Neural progenitor cell (in vitro differentiated cells): ENCODE measurements around the gene RRBP1. TPM values are rescaled to one million over a fixed set of nuclear protein-coding genes. Genes with fewer than 3 reads are reported as not detected.

ENCODE experiments used
- DNase-seq: peaks from one replicate; pipeline ENCODE4 v3.0.0-alpha.2; 2016; ENCODE audit warnings: low spot score
- H2AFZ ChIP-seq: fragments of 200-600 bp; sonication (generic); replicated peaks from 2 replicates; pipeline ENCODE4 v1.6.1; 2016; ENCODE audit warnings: antibody characterized with exemption
- H3F3A ChIP-seq: fragments of 200-600 bp; sonication (generic); 2 replicates; pipeline ENCODE4 v1.6.1; 2016; ENCODE audit warnings: antibody characterized with exemption, low read depth
- H3K27ac ChIP-seq: fragments of 200-600 bp; sonication (generic); 2 replicates; pipeline ENCODE4 v1.5.1; 2016; ENCODE audit warnings: mild to moderate bottlenecking
- H3K27me3 ChIP-seq: fragments of 200-600 bp; sonication (generic); 2 replicates; pipeline ENCODE4 v1.6.1; 2016; ENCODE audit warnings: mild to moderate bottlenecking, moderate library complexity
- H3K36me3 ChIP-seq: fragments of 200-600 bp; sonication (generic); 2 replicates; pipeline ENCODE4 v1.5.1; 2016
- H3K4me1 ChIP-seq: fragments of 200-600 bp; sonication (generic); 2 replicates; pipeline ENCODE4 v1.6.1; 2016; ENCODE audit warnings: mixed run types
- H3K4me2 ChIP-seq: fragments of 200-600 bp; sonication (generic); 2 replicates; pipeline ENCODE4 v1.6.1; 2016
- H3K4me3 ChIP-seq: fragments of 200-600 bp; sonication (generic); 2 replicates; pipeline ENCODE4 v1.5.1; 2016
- H3K79me2 ChIP-seq: fragments of 200-600 bp; sonication (generic); 2 replicates; pipeline ENCODE4 v1.6.1; 2016; ENCODE audit warnings: low read depth
- H3K9ac ChIP-seq: fragments of 200-600 bp; sonication (generic); 2 replicates; pipeline ENCODE4 v1.6.1; 2016
- H3K9me3 ChIP-seq: fragments of 200-600 bp; sonication (generic); 2 replicates; pipeline ENCODE4 v1.5.1; 2016; ENCODE audit warnings: low read depth
- H4K20me1 ChIP-seq: fragments of 200-600 bp; sonication (generic); 2 replicates; pipeline ENCODE4 v1.6.1; 2016; ENCODE audit warnings: low read depth
- H3K27ac Mint-ChIP-seq: 3 replicates; pipeline ENCODE4 v1.8.0; 2021; ENCODE audit warnings: mixed read lengths
- H3K27me3 Mint-ChIP-seq: 2 replicates; pipeline ENCODE4 v1.8.0; 2022; ENCODE audit warnings: low read depth, mild to moderate bottlenecking, inconsistent platforms, moderate library complexity, mixed read lengths; ENCODE audit not compliant: insufficient read depth
- H3K36me3 Mint-ChIP-seq: 3 replicates; pipeline ENCODE4 v1.8.0; 2021; ENCODE audit warnings: mixed read lengths
- H3K4me1 Mint-ChIP-seq: 3 replicates; pipeline ENCODE4 v1.8.0; 2021; ENCODE audit warnings: mixed read lengths
- H3K4me3 Mint-ChIP-seq: 3 replicates; pipeline ENCODE4 v1.8.0; 2021; ENCODE audit warnings: mild to moderate bottlenecking, moderate library complexity, mixed read lengths
- H3K9me3 Mint-ChIP-seq: 3 replicates; pipeline ENCODE4 v1.8.0; 2020; ENCODE audit warnings: mixed read lengths
- EZH2 ChIP-seq: fragments of 200-600 bp; sonication (generic); IDR thresholded peaks from 2 replicates; pipeline ENCODE4 v1.6.1; 2017; ENCODE audit warnings: antibody characterized with exemption, mild to moderate bottlenecking, moderate library complexity
- EZH2phosphoT487 ChIP-seq: fragments of 200-600 bp; sonication (generic); IDR thresholded peaks from 2 replicates; pipeline ENCODE4 v1.6.1; 2017; ENCODE audit warnings: antibody characterized with exemption
- total RNA-seq: library from RNA; depleted of rRNA; stranded (reverse); fragments of >200 nt; gene quantifications from 2 replicates; pipeline ENCODE4 v1.2.3, GENCODE V29; 2015; ENCODE audit warnings: low replicate concordance
- TF ChIP-seq, protein P1 (sequence below): fragments of 200-600 bp; sonication (generic); IDR thresholded peaks from 2 replicates; pipeline ENCODE4 v1.5.1; 2017; ENCODE audit warnings: antibody characterized with exemption, mild to moderate bottlenecking

RRBP1 gene
- total RNA-seq, 1 donor from 2014 or later = 18.2 TPM

DNA sequence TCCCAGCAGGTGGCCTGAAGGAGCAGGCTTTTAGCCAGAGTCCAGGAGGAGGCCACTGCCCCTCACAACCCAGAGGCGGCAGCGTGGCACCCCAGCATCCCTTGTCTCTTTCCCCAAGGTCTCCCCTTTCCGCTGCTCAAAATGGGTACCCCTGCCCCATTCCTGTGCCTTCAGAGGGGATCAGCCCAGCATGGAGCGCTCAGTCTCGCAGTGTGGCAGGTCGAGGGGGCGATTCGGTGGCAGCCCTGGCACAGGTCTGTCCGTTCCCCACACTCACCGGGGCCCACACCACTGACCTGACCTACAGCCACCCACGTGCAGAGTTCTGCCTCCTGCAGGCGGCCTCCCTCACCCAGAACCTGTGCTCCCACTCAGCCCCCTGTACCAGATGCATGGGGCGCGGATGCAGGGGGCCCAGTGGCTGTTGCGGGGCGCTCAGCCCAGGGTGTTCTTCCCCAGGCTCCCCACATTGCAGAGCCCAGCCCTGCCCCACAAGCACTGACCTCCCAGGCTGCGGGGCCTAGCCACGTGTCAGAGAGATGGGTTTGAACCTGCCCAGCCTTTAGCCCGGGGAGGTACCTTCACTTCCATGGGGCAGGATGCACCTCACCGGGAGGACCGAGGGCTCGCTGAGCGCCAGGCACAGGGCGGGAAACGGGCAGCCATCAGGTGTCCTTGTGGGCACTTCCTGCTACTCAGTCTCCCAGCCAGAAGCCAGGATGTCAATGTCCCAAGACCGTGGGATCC lies 70.3 kb downstream of the RRBP1 start:
- H3K4me3 Mint-ChIP-seq = no peak overlapping the region
- Histone ChIP-seq H3K79me2 (no peaks in the 10 kb centered on the region), H3K27ac (no peak overlapping the region), H3K4me2 (no peak overlapping the region), H3F3A (no peaks in the 10 kb centered on the region), H3K4me1 (no peaks in the 10 kb centered on the region), H4K20me1 (peaks cover 36% of the 10 kb centered on the region), H3K9me3 (no peaks in the 10 kb centered on the region), H3K4me3 (no peak overlapping the region), H3K9ac (no peak overlapping the region), H3K36me3 (no peaks in the 10 kb centered on the region), H2AFZ (no peak overlapping the region), H3K27me3 (no peaks in the 10 kb centered on the region)
- peak; percentile 42 for DNase-seq
- H3K36me3 Mint-ChIP-seq = peaks cover 8% of the 10 kb centered on the region
- no peak for TF ChIP-seq EZH2phosphoT487
- TF ChIP-seq EZH2 = no peak
- TF ChIP-seq, protein P1, sequence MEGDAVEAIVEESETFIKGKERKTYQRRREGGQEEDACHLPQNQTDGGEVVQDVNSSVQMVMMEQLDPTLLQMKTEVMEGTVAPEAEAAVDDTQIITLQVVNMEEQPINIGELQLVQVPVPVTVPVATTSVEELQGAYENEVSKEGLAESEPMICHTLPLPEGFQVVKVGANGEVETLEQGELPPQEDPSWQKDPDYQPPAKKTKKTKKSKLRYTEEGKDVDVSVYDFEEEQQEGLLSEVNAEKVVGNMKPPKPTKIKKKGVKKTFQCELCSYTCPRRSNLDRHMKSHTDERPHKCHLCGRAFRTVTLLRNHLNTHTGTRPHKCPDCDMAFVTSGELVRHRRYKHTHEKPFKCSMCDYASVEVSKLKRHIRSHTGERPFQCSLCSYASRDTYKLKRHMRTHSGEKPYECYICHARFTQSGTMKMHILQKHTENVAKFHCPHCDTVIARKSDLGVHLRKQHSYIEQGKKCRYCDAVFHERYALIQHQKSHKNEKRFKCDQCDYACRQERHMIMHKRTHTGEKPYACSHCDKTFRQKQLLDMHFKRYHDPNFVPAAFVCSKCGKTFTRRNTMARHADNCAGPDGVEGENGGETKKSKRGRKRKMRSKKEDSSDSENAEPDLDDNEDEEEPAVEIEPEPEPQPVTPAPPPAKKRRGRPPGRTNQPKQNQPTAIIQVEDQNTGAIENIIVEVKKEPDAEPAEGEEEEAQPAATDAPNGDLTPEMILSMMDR = peak; percentile 9
- H3K9me3 Mint-ChIP-seq = no peaks in the 10 kb centered on the region
- H3K27me3 Mint-ChIP-seq = peaks cover 7% of the 10 kb centered on the region
- H3K4me1 Mint-ChIP-seq = peaks cover 10% of the 10 kb centered on the region
- H3K27ac Mint-ChIP-seq = no peak overlapping the region

- no peaks in the 10 kb centered on the region for H3K36me3 ChIP-seq
- peaks cover 7% of the 10 kb centered on the region for H3K27me3 Mint-ChIP-seq
- H2AFZ ChIP-seq = no peak overlapping the region
Measured at GRCh38 chr20:17611290-17611539, 70.8 kb downstream of the RRBP1 start.

GRCh38 chr20:17610566-17611289 lies 71.3 kb downstream of the RRBP1 start:
- Mint-ChIP-seq H3K4me1 (peaks cover 10% of the 10 kb centered on the region), H3K27ac (no peak overlapping the region), H3K36me3 (peaks cover 8% of the 10 kb centered on the region), H3K27me3 (peaks cover 7% of the 10 kb centered on the region), H3K9me3 (no peaks in the 10 kb centered on the region), H3K4me3 (no peak overlapping the region)
- no peak overlapping the region for H2AFZ ChIP-seq
- TF ChIP-seq, protein P1 = no peak
- no peak for TF ChIP-seq EZH2phosphoT487
- no peak for TF ChIP-seq EZH2
- H3K4me2 ChIP-seq = no peak overlapping the region
- no peaks in the 10 kb centered on the region for H3K4me1 ChIP-seq
- no peak overlapping the region for H3K9ac ChIP-seq
- no peaks in the 10 kb centered on the region for H3K9me3 ChIP-seq
- H3K27me3 ChIP-seq = no peaks in the 10 kb centered on the region
- no peak overlapping the region for H3K27ac ChIP-seq
- peaks cover 32% of the 10 kb centered on the region for H4K20me1 ChIP-seq
- H3K4me3 ChIP-seq = no peak overlapping the region
- H3F3A ChIP-seq = no peaks in the 10 kb centered on the region
- DNase-seq = no peak
- H3K79me2 ChIP-seq = no peaks in the 10 kb centered on the region
- no peaks in the 10 kb centered on the region for H3K36me3 ChIP-seq

More at GRCh38 chr20:17611290-17611539, 70.8 kb downstream of the RRBP1 start:
- Histone ChIP-seq H3K9ac (no peak overlapping the region), H3K27ac (no peak overlapping the region), H4K20me1 (peaks cover 36% of the 10 kb centered on the region), H3K79me2 (no peaks in the 10 kb centered on the region), H3K27me3 (no peaks in the 10 kb centered on the region), H3K4me2 (no peak overlapping the region), H3K9me3 (no peaks in the 10 kb centered on the region), H3K4me1 (no peaks in the 10 kb centered on the region), H3K4me3 (no peak overlapping the region), H3F3A (no peaks in the 10 kb centered on the region)
- Mint-ChIP-seq H3K9me3 (no peaks in the 10 kb centered on the region), H3K4me1 (peaks cover 10% of the 10 kb centered on the region), H3K4me3 (no peak overlapping the region), H3K36me3 (peaks cover 8% of the 10 kb centered on the region), H3K27ac (no peak overlapping the region)
- no peak for DNase-seq
- TF ChIP-seq EZH2phosphoT487 = no peak
- no peak for TF ChIP-seq EZH2
- TF ChIP-seq, protein P1 = no peak
